GM18870 (cell line): ENCODE results near the gene RPL27A.

Source experiments
- ATAC-seq: cut with Tn5 transposase; IDR thresholded peaks from one replicate; pipeline ENCODE4 v1.9.1; 2021; ENCODE audit warnings: moderate library complexity; ENCODE audit not compliant: unreplicated experiment

The RPL27A gene

DNA sequence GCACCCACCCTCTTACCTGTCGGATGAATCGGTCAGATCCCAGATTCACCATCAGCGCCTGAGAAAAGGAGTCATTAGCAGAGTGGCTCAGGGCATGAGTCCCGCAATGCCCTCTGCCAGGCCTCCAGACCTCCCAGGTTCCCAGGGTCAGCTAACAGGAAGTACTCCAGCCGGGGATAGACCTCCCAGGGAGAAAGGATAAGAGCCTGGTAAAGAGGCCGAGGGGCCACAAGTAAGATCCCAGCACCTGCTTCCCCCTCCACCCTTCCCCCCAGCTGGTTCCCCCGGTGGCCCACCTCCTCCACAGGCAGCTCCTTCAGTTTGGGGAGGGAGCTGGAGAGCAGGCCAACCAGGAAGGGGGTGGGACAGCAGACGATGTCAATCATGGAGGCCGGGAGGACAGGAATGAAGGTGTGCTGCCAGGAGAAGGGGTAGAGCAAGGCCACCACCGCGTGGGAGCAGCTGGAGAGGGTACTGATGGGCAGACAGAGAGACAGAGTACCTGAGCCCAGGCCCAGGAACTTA lies 16.4 kb downstream of the RPL27A start:
- ATAC-seq, result no peak

DNA sequence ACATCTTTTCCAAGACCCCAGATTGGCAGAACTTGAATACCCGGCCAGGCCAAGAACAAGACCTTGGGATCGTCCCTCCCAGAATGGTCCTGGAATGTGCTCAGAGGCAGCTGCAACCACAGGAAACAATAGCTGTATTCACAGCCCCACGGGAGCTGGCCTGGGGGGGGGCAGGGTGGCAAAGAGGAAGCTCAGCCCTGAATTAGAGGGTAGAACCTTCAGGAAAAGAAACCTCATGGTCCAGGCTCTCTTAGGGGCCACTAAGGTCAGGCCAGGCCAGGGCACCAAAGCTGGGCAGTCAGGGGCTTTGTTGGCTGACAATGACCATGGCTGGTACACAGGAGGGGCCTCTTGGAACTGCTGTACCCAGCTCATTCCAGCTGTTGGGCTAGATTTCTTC lies 17.3 kb downstream of the RPL27A start:
- ATAC-seq, result no peak

- ATAC-seq, result no peak
Observed at GRCh38 chr11:8701891-8702597, 19.5 kb downstream of the RPL27A start.

- no peak for ATAC-seq
Observed at GRCh38 chr11:8702598-8702915, 20.0 kb downstream of the RPL27A start.

- no peak for ATAC-seq
Observed at GRCh38 chr11:8704136-8704535, 21.5 kb downstream of the RPL27A start.

DNA sequence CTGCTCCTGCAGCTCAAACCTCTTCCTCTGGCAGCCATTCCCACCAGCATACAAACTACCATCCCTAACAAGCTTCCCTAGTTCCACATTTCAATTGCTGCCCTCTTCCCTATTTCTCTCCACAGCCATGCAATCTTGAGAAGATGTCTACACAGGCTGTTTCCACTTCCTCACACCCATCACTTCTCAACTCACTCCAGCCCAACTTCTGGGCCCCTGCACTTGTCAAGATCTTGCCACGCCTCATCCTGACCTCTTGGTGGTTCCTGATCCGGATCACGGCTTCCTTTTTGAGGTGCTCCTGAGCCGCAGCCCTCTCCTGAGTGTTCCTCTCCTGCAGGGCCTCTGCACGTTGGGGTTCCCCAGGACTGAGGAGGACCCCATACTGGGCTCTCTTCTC lies 22.6 kb downstream of the RPL27A start:
- ATAC-seq, result no peak

- no peak for ATAC-seq
Observed at GRCh38 chr11:8706673-8707432, 24.3 kb downstream of the RPL27A start.

DNA sequence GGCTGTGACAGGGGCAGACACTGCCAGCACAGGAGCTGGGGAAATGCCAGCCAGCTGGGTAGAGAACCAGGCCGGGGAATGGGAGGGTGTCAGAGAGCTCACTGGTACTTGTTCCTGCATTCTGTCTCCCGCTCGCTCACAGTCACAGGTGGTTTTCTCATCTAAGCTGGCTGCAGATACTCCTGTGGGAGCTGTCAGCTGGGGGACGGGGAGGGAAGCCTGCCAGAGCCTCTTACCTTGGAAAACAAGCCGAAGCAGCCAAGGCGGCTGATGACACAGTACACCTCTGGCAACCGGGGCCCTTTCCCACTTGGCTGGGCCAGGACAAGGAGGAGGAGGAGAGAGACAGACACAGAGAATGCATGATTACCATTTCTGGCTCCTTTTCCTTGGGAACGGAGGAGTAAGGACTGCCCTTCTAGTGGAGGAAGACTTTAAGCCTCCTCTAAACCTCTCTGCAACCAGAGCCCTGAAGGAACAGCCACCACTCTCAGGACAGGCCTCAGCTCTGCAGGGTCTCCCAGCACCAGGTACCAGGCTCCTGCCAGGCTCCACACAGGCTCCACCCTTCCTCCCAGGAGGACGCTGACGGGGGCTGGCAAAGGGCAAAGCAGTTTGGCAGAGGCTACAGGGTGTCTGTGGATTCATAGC lies 25.1 kb downstream of the RPL27A start:
- ATAC-seq, result no peak

DNA sequence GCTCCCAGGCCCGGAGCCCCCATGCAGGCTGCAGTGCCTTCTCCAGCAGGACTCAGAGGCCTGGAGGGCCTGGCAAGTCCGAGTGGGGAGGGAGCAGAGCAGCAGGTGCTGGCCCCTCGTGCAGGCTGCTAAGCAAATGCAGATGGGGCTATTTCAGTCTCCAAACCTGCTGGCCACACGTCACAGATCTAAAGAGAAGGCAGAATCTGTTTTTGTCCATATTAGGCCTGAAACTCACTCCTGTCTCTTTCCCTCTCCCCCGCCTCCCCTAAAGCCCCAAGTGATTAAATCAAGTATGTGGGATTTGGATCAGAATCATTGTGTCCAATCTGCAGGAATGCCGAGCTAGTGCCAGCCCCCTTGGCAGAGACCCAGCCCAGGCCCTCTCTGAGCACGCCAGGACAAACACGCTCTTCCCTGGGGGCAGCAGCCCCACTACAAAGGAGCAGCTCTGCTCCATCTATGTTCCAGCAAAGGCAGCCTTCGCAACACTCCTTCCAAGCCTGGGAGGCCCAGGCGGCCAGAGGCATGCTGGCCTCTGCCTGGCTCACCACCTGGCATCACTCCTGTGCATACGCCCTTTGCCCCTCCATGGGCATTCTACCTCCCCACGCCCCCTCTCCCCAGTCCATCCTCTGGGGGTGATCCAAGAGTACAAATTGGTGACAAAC lies 26.5 kb downstream of the RPL27A start:
- no peak for ATAC-seq

DNA sequence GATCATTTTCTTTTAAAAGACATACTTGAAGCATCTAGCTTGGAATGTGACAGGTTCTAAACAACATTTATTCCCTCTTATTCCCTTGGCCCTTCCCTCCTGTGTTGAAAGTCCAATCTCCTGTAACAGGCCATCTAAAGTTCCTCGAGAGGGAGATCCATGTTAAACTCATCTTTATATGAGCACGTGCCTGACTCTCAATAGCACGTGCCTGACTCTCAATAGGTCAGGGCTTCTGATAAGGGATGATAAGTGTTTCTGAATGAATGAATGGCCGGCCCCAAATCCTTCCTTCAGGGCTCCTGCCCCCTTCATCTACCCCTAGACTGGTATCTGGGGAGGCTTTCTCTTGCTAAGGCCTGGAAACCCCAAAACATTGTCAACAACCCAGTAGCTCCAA lies 27.2 kb downstream of the RPL27A start:
- no peak for ATAC-seq

GRCh38 chr11:8711895-8712442 lies 29.4 kb downstream of the RPL27A start:
- no peak for ATAC-seq

DNA sequence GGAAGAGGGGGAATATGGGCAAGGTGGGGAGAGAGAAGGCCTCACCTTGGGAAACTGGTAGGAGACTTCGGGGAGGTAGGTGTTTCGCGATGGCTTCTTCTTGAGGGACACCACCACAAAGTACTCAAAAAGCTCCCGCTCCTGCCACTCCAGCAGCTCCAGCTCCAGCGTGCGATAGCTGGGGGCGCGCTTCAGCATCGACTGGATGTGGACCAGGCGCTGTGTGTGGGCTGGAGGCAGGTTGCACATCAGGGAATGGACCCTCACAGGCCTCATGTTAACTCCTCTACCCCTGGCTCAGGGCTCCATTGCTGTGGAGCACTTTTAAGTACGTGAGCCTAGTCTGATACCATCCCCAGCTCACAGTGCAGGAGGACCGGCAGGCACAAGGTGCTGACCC lies 29.9 kb downstream of the RPL27A start:
- ATAC-seq, result no peak

- no peak for ATAC-seq
Observed at GRCh38 chr11:8713760-8714454, 31.3 kb downstream of the RPL27A start.

DNA sequence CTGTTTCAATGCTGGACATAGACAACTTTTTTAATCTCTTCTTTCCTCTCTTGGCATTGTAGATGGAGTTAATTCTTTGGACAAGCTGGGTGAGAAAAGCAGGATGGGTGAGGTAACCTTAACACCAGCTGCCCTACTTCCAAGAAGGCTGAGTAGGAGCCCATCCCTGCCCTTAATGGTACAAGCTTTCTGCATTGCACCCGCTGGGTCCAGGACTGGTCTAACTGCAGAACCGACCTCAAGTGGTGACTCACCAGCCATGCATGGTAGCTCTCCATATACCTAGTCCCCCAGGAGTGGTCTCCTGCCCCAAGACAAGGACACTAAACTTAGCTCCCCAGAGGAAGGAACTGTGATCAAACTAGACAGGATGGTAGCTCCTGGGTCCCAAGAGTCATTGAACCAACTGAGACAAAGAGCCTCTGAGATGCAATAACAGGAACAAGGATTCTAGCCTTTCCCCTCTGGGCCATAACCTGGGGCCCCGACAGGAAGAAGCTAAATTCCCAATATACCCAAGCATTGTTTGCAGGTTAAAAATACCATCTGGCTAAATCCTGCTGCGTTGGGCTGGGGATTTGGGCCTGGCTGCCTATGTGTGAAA lies 32.1 kb downstream of the RPL27A start:
- no peak for ATAC-seq

GRCh38 chr11:8715501-8715900 lies 32.9 kb downstream of the RPL27A start:
- ATAC-seq, result no peak

DNA sequence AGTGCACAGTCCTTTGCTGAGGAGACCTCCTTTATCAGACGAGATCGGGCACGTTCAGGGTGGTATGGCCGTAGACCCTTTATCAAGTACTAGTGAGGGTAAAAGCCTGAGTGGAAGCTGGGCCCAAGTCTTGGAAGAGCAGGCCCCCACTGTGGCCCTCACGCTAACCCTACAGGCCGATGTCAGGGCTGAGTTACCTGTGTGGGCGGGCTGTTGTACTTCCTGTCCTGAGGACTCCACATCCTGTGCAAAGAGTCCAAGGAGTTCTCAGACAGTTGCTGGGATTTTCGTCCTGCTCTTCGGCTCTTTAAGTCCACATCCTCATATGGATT lies 34.9 kb downstream of the RPL27A start:
- no peak for ATAC-seq

DNA sequence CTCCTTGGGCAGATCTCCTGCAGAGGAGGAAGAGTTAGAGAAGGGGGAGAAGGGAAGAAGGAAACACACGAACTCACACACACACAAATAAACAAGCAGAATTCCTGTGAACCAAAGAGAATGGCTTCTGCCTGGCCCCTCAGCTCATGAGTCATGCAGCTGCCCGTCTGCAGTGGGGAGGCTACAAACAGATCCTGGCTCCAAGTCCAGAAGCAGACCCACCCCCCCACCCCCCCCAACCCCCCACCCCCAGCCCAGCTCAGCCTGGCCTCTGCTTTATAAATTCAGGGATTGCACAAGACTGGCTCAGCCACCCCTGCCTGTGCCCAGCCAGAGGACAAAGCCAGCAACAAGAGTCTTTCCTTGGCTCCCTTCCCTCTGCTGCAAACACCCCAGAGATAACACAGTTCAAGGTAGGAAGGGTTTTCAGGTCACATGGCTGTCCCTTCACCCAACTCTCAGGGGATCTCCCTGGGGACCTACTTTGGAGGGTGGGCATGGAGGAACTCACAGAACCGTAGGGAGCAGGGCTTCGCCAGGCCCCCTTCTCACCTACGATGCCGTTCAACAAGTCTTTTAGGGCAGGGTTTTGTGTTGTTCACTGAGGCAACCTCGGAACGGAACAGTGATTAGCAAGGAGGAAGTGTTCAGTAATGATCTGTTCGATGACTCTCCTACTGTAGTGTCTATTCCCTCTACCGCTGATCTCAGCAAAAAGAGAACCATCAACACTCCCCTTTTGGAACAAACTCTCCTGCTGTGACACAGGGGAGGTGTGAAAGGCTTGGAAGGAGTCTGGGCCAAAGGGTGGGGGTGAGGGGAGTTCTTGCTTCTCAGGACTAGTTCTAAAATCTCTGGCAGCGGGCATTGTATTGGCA lies 35.5 kb downstream of the RPL27A start:
- no peak for ATAC-seq

DNA sequence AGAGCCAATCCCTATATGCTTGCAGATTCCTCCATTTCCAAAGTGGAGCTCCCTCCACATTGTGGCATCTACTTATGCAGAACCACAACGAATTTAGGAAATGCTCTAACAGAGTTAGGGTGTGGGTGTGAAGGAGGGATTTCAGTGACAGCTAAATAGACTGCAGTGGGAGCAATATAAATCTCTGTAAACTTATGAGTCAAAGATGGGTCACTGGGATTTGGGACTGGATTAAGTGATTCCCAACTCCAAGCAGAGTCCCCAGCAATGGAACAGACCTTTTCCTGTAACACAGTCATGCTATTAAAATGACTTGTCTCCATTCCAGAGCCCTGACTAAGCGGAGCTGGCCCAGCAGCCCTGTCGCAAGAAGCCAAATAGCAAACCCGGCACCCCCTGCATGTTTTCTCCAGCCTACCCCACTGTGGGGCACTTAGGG lies 36.6 kb downstream of the RPL27A start:
- ATAC-seq, result no peak

DNA sequence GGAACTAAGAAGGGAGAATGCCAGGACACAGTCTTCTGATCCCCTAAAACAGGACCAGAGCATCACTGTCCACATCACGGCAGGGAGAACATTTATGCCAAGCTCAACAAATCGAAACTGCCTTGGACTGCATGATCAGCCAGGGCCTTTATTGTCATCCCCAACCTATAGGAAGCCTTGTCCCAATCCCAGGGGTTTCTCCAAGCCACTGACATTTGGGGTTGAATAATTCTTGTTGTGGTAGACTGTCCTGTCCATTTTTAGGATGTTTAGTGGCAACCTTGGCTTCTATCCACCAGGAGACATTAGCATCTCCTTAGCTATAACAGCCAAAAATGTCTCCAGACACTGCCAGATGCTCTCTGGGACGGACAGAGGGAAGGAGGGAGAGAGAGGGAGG lies 37.1 kb downstream of the RPL27A start:
- ATAC-seq, result no peak
